Fibroblast of upper back skin (primary cell): ENCODE results near the gene TPM1.
"Not testable (repeated sequence)": the region's sequence is repeated elsewhere in the genome, so short reads cannot be mapped to it uniquely, and the experiment has no call there.

Experiments used
- DNase-seq: peaks from one replicate; pipeline ENCODE4 v3.0.0-alpha.2; 2013

TPM1 gene

GRCh38 chr15:63041974-63042876 is at the start of gene TPM1:
TPM1 (plus strand) TSS chr15:63042747; CDS start chr15:63042830, 83 bp downstream.
- peak; percentile 97 for DNase-seq

DNA sequence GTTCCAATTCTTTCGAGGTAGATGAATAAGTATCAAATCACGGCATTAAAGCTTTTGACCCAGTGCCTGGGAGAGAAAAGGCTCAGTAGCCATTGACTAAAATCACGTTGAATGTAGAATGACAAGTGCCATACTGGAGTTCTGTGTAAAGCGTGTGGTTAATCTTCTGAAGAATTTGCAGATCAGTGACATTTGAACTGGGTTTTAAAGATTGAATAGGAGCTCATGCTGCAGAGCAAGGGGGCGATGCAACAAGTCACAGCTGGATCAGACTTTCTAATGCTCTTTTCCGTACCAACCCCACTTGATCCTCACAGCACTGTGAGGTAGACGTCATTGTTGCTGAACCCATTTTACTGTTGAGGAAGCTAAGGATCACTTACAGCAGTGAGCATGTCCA is 49.5 kb upstream of the TPM1 start:
- no peak for DNase-seq

DNA sequence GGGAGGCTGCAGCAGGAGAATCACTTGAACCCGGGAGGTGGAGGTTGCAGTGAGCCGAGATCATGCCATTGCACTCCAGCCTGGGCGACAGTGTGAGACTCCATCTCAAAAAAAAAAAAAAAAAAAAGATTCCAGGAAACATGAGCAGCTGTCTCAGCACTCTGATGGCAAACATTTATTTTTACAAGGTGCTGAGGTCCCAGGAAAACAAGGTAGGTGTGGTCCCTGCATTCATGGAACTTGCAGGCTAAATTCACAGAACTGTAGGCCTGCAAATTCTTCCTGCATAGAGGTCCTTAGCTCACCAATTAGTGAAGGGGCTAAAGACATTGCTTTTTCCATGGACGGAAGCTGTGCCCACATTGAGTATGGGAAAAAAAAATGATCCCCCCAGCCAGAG is 48.9 kb upstream of the TPM1 start:
- not testable (repeated sequence) for DNase-seq

- DNase-seq = no peak
These were observed 48.1 kb upstream of the TPM1 start for GRCh38 chr15:62994439-62994838.

DNA sequence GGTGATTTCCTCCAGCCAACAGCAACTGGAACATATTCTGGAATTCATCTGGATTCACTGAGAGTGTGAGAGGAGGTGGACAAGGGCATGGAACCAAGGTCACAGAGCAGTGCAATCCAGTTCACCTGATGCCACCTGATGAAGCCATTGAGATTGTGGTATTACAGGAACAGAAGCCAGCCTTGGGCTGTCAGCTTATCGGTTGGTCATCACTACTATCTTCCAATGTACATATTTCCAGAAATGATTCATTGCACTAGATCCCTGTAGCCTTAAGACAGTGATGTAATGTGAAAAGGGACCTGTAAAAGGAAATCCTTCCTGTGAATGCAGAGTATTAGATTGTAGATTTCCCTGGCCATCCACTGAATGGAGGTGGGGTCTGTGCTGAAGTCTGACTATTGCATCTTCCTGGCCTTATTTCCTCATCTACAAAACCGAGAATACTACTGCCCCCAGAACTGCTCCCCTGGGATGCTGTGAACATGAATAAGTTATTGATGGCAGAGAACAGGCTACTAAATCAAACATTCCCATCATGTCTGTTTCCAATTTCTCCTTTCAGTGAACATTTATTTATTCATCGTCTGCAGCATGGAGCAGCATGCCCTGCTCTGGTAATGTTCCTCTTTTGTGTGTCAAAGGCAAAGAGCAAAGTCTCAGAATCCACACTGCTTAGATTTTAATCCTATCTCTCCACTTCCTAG is 47.4 kb upstream of the TPM1 start:
- peak; percentile 97 for DNase-seq

GRCh38 chr15:62997441-62997840 is 45.1 kb upstream of the TPM1 start:
- no peak for DNase-seq

DNA sequence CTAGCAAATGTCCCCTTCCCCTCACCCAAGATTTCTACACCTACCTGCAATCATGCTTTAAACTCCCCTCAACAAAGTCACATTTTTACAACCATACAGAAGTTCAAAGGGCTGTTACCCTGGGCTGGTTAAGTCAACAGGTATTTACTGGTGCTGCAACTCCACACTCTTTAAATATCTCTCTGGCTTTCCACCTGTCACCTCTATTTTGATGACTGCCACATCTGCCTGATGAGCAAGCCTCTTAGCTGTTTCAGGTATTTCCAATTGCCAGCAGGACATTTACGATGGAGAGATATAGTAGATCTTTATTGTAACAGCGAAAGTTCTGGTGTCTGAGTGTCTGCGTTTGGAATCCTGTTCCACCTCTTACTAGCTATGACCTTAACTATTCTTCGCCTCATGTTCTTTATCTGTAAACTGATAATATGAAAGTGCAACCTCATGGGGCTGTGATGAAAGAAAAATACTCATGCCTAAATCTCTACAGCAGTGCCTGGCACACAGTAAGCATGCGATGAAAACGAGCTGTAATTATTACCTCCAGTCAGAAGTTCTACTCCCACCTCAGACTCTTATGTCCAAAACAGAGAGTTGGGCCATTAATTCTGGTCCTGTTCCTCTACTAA is 44.2 kb upstream of the TPM1 start:
- DNase-seq = no peak

GRCh38 chr15:62999178-62999577 is 43.4 kb upstream of the TPM1 start:
- no peak for DNase-seq

DNA sequence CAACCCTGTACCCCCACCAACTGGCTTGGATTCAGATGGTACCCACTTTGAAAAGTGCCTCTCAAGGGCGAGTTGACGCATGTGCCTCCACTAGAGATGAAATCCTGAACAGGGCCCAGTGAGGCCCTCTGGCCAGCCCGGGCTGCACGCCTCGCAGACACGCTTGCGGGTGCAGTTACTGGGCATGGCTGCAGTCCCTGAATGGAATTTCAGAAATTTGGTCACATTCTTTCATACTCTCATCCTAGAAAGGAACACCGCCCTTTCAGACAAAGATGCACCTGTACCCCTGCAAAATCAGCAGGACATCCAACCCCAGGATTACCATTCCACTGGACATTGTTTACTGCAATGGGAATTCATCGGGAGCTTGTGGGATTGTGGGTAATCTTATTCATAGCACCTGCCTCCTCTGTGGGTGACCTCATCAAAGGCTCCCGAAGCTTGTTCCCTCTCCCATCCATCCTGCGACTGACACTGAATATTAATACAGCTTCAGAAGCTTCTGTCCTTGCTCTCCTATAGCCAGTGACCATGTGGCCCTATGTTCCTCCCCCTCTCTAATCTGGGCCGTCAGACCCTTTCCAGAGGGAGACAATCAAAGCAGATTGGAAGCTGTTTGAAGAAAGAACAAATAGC is 42.5 kb upstream of the TPM1 start:
- no peak for DNase-seq

DNA sequence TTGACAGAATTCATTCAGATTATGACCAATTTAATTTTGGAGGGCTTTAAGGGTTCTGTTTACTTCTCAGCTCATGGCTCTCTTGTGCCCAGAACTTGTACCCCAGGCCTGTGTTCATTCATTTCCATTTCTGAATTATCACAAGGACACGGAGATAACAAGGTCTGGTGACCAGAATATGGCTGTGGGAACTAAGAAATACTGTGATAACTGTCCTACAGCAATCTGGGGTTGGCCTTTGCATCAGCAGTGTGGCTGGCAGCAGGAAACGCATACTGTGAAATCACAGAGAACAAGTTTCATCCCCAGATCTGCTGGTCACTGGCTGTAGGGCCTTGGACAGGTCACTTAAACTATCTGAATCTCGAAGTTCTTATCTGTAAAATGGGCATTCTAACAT is 41.8 kb upstream of the TPM1 start:
- DNase-seq = no peak

GRCh38 chr15:63004211-63004610 is 38.3 kb upstream of the TPM1 start:
- DNase-seq = no peak

DNA sequence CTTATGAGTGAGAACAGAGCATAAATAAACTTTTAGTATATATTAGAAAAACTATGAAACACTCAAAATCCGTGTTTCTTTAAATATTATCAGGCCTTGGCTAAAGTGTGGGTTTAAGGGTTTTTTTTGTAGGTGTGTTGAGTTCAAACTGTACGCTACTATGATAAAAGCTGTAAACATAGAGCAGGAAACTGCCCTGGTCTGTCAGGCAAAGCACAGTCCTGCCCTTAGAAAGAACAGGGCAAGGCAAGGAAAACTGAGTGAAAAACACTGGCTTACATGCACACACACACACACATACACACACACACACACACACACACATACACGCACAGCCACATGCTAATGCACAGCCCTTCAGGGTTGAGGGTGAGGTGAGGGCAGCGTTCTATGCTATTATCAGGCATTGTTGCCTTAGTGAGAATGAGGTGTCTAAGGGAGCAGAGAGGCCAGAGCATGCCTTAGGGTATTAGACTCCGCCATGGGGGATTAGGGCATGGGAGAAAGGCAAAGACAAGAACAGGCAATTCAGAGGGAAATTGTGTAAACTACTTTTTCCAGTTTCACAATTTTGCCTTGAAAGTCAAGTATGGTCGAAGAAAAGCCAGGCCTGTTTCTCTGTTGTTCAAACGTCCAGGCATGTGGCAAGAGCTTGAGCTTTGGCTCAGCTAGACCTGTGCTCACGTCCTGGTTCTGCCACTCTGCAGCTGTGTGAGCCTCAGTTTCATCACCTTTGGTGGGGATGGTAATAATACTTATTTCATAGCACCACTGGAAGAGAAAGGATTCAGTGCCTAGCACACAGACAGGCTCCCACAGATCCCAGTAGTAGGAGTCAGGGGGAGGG is 36.3 kb upstream of the TPM1 start:
- DNase-seq = no peak

- no peak for DNase-seq
These were observed 34.1 kb upstream of the TPM1 start for GRCh38 chr15:63008333-63009049.

DNA sequence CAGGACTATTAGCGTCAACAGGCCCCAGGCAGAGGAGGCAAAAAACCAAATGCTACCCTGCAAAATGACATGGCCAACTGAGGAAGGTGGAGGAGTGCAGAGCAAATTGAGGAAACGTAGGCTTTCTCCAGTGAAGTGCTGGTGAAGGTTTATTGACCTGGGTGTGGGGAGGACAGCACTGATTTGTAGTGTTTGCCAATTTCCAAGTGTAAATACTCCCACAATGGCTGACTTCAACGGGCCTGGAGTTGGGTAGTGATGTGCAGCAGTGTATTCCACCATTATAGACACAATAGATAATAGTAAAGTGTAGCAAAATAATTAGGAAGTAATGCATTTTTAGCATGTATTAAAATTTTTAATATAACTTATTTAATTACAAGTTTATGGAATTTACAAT is 32.2 kb upstream of the TPM1 start:
- DNase-seq = no peak

DNA sequence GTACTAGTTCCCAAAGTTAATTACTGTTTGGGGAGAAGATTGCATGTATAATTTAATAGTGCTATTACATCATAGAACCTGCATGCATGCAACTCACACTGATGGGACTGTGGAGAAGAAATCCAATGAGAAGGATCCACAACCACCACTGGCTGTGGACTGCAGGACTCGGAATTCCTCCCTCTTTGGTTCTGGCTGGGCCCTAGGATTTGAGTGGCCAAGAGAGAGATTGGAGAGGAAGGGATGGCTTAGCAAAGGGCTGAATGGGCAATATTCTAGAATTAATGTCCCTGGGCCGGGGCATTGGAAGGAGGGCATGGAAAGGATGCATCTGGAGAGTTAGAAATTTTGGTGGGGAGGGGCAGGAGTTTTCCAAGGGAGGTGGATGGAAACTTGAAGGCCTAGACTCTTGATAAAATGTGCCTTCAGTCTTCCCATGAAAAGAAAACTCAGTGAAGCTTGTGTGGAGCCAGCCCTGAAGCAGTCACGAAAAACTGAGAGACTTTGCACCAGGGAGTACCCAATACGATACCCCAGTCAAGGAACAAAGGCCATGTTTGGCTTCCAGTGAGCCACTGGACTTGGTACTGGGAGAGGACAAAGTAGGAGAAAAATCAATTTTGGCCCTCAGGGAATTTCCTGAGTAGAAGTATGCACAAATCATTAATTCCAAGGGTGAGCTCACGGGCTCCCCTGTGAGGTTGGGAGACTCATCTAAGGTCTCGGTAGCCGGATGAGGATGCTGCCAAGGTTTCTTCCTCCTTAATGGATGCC is 31.4 kb upstream of the TPM1 start:
- DNase-seq = no peak

GRCh38 chr15:63012444-63012843 is 30.1 kb upstream of the TPM1 start:
- DNase-seq = no peak

DNA sequence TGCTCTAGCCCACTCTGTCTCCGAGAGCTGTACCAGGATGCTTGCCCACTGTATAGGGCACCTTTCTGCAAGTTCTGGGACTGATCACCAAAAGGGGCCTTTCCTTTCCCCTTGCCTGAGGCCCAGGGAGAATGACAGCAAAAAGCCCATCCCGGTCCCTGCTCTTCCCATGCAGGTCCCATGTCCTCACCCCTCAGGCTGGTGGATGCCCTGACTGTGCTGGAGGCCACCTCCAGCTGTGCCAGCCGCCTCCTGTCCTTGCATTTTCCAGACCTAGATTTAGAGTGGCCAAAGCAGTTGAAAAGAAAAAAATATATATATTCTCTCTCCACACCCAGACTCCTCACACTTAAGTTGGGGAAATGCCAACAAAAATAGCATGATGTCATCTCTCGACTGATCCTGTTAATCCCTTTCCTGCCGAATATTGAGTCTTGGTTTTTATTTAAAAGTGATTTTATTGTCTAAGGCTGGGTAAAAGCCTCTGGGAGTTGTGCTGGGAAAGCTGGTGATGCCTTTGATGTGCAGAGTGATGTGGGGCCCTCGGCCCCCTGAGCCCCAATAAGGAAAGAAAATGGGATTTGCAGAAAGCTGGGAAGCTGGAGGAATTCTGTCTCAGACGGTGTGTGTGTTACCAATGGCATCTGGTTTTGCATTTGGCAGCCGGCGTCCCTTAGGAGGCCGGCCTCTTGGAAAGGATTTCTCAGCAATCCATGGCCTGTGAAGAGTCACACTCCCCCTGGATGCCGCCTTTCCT is 29.3 kb upstream of the TPM1 start:
- DNase-seq = peak; percentile 94

DNA sequence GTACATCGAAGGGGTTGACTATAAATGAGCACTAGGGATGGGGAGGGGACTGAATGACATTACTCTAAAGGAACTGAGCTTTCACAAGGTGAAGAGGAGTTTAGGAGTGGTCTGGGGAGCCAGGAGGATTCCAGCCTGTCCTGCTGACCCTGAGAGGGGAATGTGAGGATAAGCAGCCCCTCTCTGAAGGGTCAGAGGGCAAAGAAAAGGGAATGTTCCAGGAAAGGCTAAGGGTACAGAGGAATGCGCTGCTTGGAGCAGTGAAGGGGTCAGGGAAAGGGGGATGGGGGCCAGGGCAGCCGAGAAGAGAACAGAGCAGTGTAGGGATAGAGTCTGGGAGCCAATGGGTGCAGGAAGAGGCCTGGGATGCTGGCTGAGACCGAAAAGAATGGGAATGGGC is 28.0 kb upstream of the TPM1 start:
- DNase-seq = no peak

- DNase-seq = peak; percentile 57
These were observed 26.9 kb upstream of the TPM1 start for GRCh38 chr15:63015618-63016017.

GRCh38 chr15:63016234-63016633 is 26.3 kb upstream of the TPM1 start:
- DNase-seq = no peak
